ENCODE measurements around the gene UPF3A. TPM values are rescaled to one million over a fixed set of nuclear protein-coding genes. Genes with fewer than 3 reads are reported as not detected.
A peak's percentile ranks its signal among the peaks of the same experiment; 100 is the strongest.
"Not testable (repeated sequence)": the region's sequence is repeated elsewhere in the genome, so short reads cannot be mapped to it uniquely, and the experiment has no call there.

UPF3A gene
- total RNA-seq, 1 donor from 2014 or later = 13.7 TPM

DNA sequence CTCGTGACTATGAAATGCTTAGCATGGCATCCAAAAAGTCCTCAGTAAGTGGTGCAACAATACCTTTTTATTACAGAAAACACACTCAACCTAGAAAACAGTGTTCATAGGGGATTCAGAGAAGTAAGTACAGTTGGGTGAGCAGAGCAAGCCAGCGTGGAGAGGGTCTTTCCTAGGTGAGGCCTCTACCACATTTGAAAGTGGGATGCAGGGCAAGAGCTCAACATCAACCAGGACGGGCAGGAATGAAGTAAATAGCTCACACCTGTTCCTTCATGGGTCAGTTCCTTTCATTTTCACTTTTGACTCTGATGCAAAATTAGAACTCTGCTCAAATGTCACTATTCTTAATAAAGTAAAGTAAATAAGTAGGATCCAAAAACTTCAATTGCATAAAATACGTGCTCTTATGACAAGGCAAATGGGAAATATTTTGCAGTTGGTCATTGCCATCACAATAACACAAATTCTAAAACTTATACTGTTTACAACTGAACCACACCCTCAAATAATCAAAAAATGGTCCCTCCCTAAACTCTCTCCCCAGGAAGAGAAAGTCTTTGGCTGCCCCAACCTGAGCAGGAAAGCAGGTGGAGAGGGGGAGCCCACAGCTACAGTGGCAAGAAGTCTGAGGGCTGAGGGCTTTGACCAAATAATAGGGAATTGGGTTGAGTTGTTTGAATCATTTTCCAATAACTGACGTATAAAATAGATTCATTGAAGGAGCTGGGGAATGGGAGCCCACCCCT, 53.1 kb downstream of the UPF3A start:
- H3K4me3 ChIP-seq (ENCODE audit: low read depth, low read length) = no peak overlapping the region
- FAIRE-seq = no peak

DNA sequence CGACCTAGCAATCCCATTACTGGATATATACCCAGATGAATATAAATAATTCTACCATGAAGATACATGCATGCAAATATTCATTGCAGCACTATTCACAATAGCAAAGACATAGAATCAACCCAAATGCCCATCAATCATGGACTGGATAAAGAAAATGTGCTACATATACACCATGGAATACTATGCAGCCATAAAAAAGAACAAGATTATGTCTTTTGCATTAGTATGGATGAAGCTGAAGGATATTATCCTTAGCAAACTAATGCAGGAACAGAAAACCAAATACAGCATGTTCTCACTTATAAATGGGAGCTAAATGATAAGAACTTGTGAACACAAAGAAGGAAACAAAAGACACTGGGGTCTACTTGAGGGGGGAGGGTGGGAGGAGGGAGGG, 55.1 kb downstream of the UPF3A start:
- not testable (repeated sequence) for H3K27me3 ChIP-seq (ENCODE audit: control insufficient read depth, insufficient read depth, low read length); H3K36me3 ChIP-seq (ENCODE audit: control insufficient read depth, insufficient read depth, low read length); FAIRE-seq; H3K4me3 ChIP-seq (ENCODE audit: low read depth, low read length); DNase-seq (ENCODE audit: low read depth)

More for the DNA sequence above, 53.1 kb downstream of the UPF3A start:
- Histone ChIP-seq H3K27me3 (ENCODE audit: control insufficient read depth, insufficient read depth, low read length) (no peaks in the 10 kb centered on the region), H3K36me3 (ENCODE audit: control insufficient read depth, insufficient read depth, low read length) (no peaks in the 10 kb centered on the region)
- TF ChIP-seq, protein P1, sequence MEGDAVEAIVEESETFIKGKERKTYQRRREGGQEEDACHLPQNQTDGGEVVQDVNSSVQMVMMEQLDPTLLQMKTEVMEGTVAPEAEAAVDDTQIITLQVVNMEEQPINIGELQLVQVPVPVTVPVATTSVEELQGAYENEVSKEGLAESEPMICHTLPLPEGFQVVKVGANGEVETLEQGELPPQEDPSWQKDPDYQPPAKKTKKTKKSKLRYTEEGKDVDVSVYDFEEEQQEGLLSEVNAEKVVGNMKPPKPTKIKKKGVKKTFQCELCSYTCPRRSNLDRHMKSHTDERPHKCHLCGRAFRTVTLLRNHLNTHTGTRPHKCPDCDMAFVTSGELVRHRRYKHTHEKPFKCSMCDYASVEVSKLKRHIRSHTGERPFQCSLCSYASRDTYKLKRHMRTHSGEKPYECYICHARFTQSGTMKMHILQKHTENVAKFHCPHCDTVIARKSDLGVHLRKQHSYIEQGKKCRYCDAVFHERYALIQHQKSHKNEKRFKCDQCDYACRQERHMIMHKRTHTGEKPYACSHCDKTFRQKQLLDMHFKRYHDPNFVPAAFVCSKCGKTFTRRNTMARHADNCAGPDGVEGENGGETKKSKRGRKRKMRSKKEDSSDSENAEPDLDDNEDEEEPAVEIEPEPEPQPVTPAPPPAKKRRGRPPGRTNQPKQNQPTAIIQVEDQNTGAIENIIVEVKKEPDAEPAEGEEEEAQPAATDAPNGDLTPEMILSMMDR (IDR thresholded peaks at IDR 0.05; ENCODE audit: insufficient read depth, low read length, severe bottlenecking) = no peak
- DNase-seq (ENCODE audit: low read depth) = no peak

DNA sequence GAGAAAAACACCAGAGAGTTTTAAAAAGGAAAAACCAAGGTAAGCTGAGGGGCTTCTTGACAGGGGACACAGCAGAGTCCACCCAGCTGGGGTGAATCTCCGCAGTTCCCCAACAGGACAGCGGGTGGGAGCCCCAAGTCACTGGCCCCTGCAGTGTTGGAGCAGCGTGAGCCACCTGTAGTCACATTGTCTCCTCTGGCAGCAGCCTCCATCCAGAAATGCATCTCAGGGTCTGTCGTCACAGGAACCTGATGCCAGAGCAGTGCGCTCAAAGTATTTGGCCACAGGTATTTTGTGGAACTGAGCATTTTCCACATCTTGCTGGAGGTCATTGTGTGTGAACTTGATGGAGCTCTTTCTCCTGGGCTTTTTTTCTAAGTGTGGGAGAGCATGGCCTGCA, 57.6 kb downstream of the UPF3A start:
- TF ChIP-seq, protein P1 (IDR thresholded peaks at IDR 0.05; ENCODE audit: insufficient read depth, low read length, severe bottlenecking) = no peak
- FAIRE-seq (no peak), DNase-seq (ENCODE audit: low read depth) (no peak)
- no peaks in the 10 kb centered on the region for H3K27me3 ChIP-seq (ENCODE audit: control insufficient read depth, insufficient read depth, low read length)
- H3K36me3 ChIP-seq (ENCODE audit: control insufficient read depth, insufficient read depth, low read length) = no peaks in the 10 kb centered on the region
- no peak overlapping the region for H3K4me3 ChIP-seq (ENCODE audit: low read depth, low read length)

DNA sequence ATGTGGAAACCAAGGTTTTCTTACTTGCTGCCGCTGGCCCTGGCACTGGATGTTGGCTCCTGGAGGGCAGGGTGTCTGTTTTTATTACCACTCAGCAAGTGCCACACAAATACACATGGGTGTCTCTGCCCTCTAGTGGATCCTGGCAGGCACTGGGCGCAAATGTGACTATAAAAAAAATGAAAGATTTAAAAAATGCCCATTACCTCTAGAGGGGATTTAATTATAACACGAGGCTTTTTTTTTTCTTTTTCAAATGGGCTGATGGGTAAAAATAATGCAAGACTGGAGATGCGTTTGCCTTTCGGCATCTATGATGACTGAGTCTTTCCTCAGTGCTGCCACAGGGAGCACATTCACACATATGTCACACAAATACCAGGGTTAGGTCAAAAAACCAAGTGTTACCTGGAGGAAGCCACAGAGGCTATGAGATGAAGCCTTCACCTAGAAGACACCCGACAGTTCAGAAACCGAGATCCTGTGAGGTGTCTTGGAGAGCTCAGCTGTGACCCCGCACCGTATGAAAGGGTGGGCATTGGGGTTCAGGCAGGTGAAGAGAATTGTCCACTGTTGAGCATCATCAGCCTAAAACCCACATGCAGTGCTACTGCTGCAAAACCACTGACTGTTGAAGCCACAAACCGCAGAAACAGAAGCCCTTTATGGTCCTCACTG, 58.6 kb downstream of the UPF3A start:
- TF ChIP-seq, protein P1 (IDR thresholded peaks at IDR 0.05; ENCODE audit: insufficient read depth, low read length, severe bottlenecking) = peak; percentile 57
- no peaks in the 10 kb centered on the region for H3K27me3 ChIP-seq (ENCODE audit: control insufficient read depth, insufficient read depth, low read length)
- FAIRE-seq = no peak
- DNase-seq (ENCODE audit: low read depth) = peak; percentile 30
- H3K36me3 ChIP-seq (ENCODE audit: control insufficient read depth, insufficient read depth, low read length) = no peaks in the 10 kb centered on the region
- H3K4me3 ChIP-seq (ENCODE audit: low read depth, low read length) = no peak overlapping the region

DNA sequence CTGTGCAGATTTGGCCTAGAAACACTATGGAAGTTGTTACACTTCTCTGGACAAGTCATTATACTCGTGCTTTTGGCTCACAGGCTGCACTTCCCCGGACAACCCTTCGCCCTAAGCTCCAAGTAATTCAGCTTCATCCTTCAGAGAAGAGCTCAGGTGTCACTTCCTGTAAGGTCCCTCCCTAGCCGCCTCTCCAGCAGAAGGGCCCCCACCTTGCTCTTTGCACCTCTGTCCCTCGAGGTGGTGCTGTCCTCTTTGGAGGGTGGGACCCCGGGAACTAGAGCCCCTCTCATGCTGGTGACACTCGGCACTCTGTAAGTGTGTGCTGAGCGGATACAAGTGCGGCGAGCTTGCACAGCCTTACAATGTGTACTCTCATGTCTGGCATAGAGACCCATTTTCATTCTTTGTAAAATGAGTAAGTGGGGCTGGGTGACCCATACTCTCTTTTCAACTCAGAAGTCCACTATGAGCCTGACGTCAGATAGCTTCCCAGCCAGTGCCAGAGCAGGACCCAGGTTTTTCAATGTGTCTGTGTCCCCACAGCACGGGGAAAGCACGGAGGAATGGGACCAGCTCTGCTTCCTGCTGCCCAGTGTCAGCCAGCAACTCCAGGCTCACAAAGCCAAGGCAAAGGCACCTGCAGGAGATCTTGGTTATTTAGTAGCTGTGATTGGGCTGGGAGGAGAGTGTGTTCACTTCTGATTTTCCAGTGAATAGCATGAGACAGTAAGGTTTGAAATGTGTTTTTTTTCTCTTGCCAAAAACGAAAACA, 59.8 kb downstream of the UPF3A start:
- DNase-seq (ENCODE audit: low read depth) (no peak), FAIRE-seq (no peak)
- Histone ChIP-seq H3K4me3 (ENCODE audit: low read depth, low read length) (no peak overlapping the region), H3K36me3 (ENCODE audit: control insufficient read depth, insufficient read depth, low read length) (no peaks in the 10 kb centered on the region), H3K27me3 (ENCODE audit: control insufficient read depth, insufficient read depth, low read length) (no peaks in the 10 kb centered on the region)
- TF ChIP-seq, protein P1 (IDR thresholded peaks at IDR 0.05; ENCODE audit: insufficient read depth, low read length, severe bottlenecking) = no peak

DNA sequence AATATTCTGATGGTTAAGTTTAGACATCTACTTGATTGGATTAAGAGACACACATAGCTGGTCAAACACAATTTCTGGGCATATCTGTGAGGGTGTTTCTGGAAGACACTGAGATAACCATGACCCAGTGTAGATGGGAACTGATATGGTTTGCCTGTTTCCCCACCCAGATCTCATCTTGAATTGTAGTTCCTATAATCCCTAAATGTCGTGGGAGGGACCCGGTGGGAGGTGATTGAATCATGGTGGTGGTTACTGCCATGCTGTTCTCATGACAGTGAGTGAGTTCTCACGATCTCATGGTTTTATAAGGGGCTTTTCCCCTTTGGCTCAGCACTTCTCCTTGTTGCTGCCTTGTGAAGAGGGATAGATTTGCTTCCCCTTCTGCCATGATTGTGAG, 65.9 kb downstream of the UPF3A start:
- FAIRE-seq; H3K4me3 ChIP-seq (ENCODE audit: low read depth, low read length); DNase-seq (ENCODE audit: low read depth); H3K27me3 ChIP-seq (ENCODE audit: control insufficient read depth, insufficient read depth, low read length); H3K36me3 ChIP-seq (ENCODE audit: control insufficient read depth, insufficient read depth, low read length): not testable (repeated sequence)
